Muscle of leg (tissue), 11 donors: Measurements from ENCODE around the gene TM9SF1. TPM values are rescaled to one million over a fixed set of nuclear protein-coding genes. Genes with fewer than 3 reads are reported as not detected.

Source experiments
- DNase-seq: peaks from one replicate; pipeline ENCODE4 v3.0.0; 2013
- H3K27ac ChIP-seq: one replicate; pipeline ENCODE4 v1.5.1; 2013; ENCODE audit warnings: mild to moderate bottlenecking, low read length, control low read depth
- H3K27me3 ChIP-seq: one replicate; pipeline ENCODE4 v1.6.1; 2013; ENCODE audit warnings: low read length; ENCODE audit not compliant: control insufficient read depth, insufficient read depth
- H3K36me3 ChIP-seq: one replicate; pipeline ENCODE4 v1.6.1; 2013; ENCODE audit warnings: low read length; ENCODE audit not compliant: control insufficient read depth, insufficient read depth
- H3K4me1 ChIP-seq: one replicate; pipeline ENCODE4 v1.6.1; 2013; ENCODE audit warnings: low read length; ENCODE audit not compliant: control insufficient read depth, insufficient read depth
- H3K4me3 ChIP-seq: one replicate; pipeline ENCODE4 v1.5.1; 2013; ENCODE audit warnings: low read length, control low read depth
- H3K9me3 ChIP-seq: replicated peaks from 2 replicates; pipeline ENCODE4 v1.6.1; 2013; ENCODE audit warnings: low read depth, low read length; ENCODE audit not compliant: control insufficient read depth
- whole genome bisulfite sequencing: methylation state at CpG from one replicate; pipeline ENCODE4 v1.1.5; 2013; ENCODE audit warnings: missing lambda C conversion rate; ENCODE audit not compliant: insufficient coverage; 5-methylcytosine and 5-hydroxymethylcytosine counted together
- polyA plus RNA-seq, 8 donors: library from polyadenylated mRNA; unstranded; fragments of 120-200 nt; gene quantifications; one replicate each; pipeline versions ENCODE4 v1.2.1 to v1.2.3, GENCODE V29; 2013; ENCODE audit warnings: inconsistent platforms in 1 of 8, low replicate concordance in 1 of 8; ENCODE audit not compliant: insufficient read length in 8 of 8, insufficient read depth in 1 of 8
- total RNA-seq: library from RNA; stranded (reverse); fragments of 120-200 nt; gene quantifications from one replicate; pipeline ENCODE4 v1.2.4, GENCODE V29; 2013

The TM9SF1 gene
- total and polyA plus RNA-seq, 9 donors: 14.7 to 29.6 (median 20.8) TPM

DNA sequence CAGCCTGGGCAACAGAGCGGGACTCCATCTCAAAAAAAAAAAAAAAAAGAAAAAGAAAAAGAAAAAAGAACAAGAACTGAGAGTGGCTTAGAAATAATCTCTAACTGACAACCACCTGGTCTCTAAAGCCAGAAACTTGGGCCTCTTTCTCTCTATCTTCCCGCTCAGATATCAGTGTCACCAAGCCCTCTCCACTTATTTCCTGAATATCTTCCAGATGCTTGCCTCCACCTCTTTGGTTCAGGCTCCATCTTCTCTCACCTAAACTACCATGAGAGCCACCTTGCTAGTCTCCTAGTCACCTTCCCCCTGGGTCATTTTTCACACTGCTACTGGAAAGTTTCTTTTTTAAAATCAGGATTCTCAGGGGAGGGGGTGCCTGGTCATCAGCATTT, 1.8 kb upstream of the TM9SF1 start:
- Histone ChIP-seq H3K36me3 (peaks cover 33% of the 10 kb centered on the region), H3K4me1 (peaks cover 14% of the 10 kb centered on the region), H3K27ac (no peak overlapping the region), H3K4me3 (no peak overlapping the region), H3K27me3 (no peaks in the 10 kb centered on the region), H3K9me3 (no peaks in the 10 kb centered on the region)
- 63% methylated on average over 1 of the region's 2 CpGs for WGBS
- DNase-seq: no peak

DNA sequence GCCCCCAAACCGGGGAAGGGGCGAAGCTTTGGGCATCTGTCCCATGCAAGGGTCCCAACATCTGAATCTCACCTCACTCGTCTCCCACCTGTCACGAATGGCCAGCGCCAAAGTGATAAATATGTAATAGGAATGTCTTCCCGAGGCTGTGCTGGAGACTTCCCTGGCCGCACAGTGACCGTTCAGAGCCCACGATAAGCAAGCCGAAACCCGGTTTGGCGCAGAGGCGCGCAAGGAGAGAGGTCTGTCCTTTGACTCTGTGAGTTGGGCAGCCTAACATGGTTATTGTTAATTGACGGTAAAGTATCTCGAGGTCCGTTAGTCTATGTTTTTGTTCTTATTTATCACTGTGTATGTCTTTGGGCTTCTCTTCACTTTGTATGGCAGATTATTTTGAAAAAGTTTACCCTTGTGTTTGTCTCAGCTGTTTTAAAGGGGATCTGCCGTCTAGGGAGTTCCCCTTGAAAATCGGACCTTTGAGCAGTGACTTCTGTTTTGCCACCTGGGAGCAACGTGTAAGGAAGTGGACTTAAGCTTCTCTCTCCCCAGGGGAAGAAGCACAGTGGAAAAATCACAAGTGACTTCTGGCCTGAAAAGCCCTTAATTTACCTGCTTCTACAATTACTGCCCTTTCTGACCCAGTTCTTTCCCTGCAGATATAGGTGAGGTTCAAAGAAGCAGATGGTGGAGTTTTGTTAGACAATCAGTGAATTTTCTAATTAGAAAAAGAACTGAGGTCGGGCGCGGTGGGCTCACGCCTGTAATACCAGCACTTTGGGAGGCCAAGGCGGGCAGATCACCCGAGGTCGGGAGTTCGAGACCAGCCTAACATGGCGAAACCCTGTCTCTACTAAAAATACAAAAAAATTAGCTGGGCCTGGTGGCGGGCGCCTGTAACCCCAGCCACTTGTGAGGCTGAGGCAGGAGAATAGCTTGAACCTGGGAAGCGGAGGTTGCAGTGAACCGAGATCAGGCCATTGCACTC, 1.1 kb upstream of the TM9SF1 start:
- Histone ChIP-seq H3K9me3 (no peaks in the 10 kb centered on the region), H3K4me1 (peaks cover 14% of the 10 kb centered on the region), H3K4me3 (peak overlapping the region; percentile 77), H3K36me3 (peaks cover 33% of the 10 kb centered on the region), H3K27ac (peak overlapping the region; percentile 93), H3K27me3 (no peaks in the 10 kb centered on the region)
- 11% methylated on average over 13 of the region's 33 CpGs for WGBS
- peak; percentile 53 for DNase-seq

GRCh38 chr14:24194873-24195185, 412 bp downstream of the TM9SF1 start:
- Histone ChIP-seq H3K4me1 (peaks cover 14% of the 10 kb centered on the region), H3K9me3 (no peaks in the 10 kb centered on the region), H3K4me3 (peak overlapping the region; percentile 77), H3K27me3 (no peaks in the 10 kb centered on the region), H3K27ac (peak overlapping the region; percentile 93), H3K36me3 (peaks cover 39% of the 10 kb centered on the region)
- WGBS: 56% methylated on average over 8 of the region's 8 CpGs
- DNase-seq: no peak

- Histone ChIP-seq H3K9me3 (no peaks in the 10 kb centered on the region), H3K4me3 (peak overlapping the region; percentile 77), H3K36me3 (peaks cover 37% of the 10 kb centered on the region), H3K4me1 (peaks cover 14% of the 10 kb centered on the region), H3K27ac (peak overlapping the region; percentile 93), H3K27me3 (no peaks in the 10 kb centered on the region)
- 75% methylated on average over 2 of the region's 7 CpGs for WGBS
- no peak for DNase-seq
These were observed 912 bp downstream of the TM9SF1 start for GRCh38 chr14:24194186-24194872.

GRCh38 chr14:24192933-24193332, 2.3 kb downstream of the TM9SF1 start:
- 89% methylated on average over 12 of the region's 15 CpGs for WGBS
- H3K4me1 ChIP-seq: peaks cover 20% of the 10 kb centered on the region

DNA sequence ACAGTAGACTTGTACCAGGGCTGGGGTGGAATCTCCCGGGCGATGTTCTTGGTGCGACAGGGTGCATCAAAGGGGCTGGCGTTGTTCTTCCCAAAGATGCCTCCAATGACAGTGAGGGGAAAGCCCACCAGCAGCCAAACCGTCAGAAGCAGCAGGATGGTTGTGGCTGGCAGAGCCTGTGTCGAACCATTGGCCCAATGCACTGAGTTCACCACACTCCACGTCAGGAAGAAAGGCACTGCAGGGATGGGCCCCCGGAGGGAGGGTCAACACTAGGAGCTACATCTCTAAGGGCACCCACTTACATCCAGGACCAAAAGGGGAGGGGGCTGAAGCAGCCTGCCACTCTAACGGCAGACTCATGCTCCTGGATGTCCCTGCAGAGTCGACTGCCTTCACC, 4.8 kb downstream of the TM9SF1 start:
- DNase-seq: no peak
- Histone ChIP-seq H3K4me1 (peaks cover 23% of the 10 kb centered on the region), H3K9me3 (no peaks in the 10 kb centered on the region), H3K27ac (no peak overlapping the region), H3K27me3 (no peaks in the 10 kb centered on the region), H3K36me3 (peaks cover 51% of the 10 kb centered on the region), H3K4me3 (no peak overlapping the region)
- WGBS: 95% methylated on average over 6 of the region's 10 CpGs

More at GRCh38 chr14:24192933-24193332, 2.3 kb downstream of the TM9SF1 start:
- Histone ChIP-seq H3K27ac (no peak overlapping the region), H3K27me3 (no peaks in the 10 kb centered on the region), H3K36me3 (peaks cover 31% of the 10 kb centered on the region), H3K4me3 (no peak overlapping the region), H3K9me3 (no peaks in the 10 kb centered on the region)
- DNase-seq: no peak

DNA sequence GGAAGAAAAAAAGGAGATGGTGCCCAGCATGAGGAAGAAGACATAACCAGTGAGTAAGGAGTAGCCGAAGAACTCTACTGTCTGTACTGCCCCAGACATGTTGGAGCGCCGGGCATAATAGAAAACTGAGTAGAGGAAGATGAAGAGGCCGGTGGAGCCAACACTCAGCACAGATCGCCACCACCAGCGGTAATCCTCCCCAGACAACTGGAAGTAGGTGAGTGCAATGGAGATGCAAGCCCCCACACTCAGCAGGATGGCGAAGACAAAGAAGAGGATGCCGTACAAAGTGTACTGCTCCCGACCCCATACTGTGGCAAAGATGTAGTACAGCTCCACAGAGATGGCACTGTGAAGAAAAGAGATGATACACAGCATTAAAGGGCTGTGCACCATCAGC, 5.8 kb downstream of the TM9SF1 start:
- Histone ChIP-seq H3K27ac (no peak overlapping the region), H3K9me3 (no peaks in the 10 kb centered on the region), H3K4me3 (no peak overlapping the region), H3K36me3 (peaks cover 60% of the 10 kb centered on the region), H3K27me3 (no peaks in the 10 kb centered on the region), H3K4me1 (peaks cover 17% of the 10 kb centered on the region)
- WGBS: 100% methylated on average over 5 of the region's 9 CpGs
- no peak for DNase-seq

DNA sequence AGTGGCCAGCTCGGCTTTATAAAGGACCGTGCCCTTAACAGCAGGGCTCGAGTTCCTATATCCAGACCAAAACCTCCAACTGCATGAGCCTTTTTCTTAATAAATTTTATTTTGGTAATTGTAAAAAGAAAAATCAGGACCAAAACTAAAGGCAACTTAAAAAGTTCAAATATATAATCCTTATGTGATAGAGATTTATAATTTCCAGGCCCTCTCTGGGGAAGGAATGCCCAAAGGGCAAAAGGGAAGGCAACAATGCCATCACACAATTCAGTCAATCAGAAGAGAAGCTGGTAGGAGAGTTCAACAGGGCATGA, 6.2 kb downstream of the TM9SF1 start:
- DNase-seq: no peak
- no peaks in the 10 kb centered on the region for H3K9me3 ChIP-seq
- H3K36me3 ChIP-seq: peaks cover 63% of the 10 kb centered on the region
- peaks cover 16% of the 10 kb centered on the region for H3K4me1 ChIP-seq
- WGBS: 0% methylated on average over 1 of the region's 3 CpGs
- peak overlapping the region; percentile 32 for H3K27ac ChIP-seq
- peak overlapping the region; percentile 79 for H3K4me3 ChIP-seq
- H3K27me3 ChIP-seq: no peaks in the 10 kb centered on the region

DNA sequence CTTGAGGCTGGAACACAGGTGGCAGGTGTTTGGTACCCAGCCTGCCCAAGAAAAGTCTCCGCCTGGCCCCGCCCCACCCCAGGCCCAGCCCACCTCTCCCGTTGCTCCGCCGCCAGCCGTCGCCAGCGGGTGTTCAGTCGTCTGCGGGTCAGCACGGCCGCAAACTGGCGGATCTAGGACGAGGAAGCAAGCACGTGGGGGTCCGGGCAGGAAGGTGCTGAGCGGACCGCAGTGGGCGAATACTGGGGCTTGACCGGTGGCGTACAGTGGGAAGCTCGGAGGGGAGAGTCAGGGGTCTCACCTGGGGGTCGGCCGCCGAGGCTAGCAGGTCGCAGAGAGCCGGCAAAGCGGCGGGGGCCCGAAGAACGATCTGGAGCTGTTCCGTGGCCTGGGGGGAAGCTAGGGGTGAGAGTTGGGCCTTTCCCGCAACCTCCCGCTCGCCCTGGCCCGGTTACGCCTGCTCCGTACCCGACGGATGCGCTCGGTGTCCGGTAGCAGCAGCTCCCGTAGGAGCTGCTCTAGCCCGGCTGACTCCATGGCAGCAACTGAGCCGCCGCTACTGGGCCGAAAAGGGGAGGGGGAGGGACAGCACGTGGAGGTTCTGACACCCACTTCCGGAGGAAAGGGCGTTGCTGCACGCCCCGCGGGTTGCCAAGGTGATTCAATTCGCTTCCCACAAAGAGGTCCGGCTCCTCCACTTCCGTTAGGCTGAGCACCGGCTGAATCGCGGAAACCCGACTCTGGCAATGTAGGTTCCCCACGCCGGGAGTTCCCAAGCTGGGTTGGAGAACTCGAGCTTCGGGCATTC, 6.8 kb downstream of the TM9SF1 start, which contains the start of gene IPO4:
IPO4 (minus strand) TSS at position 566 of the 808 bp plus-strand sequence; CDS start at position 537, 29 bp downstream.
- H3K4me1 ChIP-seq: peaks cover 16% of the 10 kb centered on the region
- peak within 1 kb of the TSS; percentile 60 for H3K27ac ChIP-seq
- H3K9me3 ChIP-seq: no peaks in the 10 kb centered on the region
- H3K4me3 ChIP-seq: peak within 1 kb of the TSS; percentile 79
- WGBS: under 1% methylated on average over 62 of the region's 65 CpGs
- peaks cover 67% of the 10 kb centered on the region for H3K36me3 ChIP-seq
- no peaks in the 10 kb centered on the region for H3K27me3 ChIP-seq
- peak; percentile 99 for DNase-seq

- Histone ChIP-seq H3K27ac (no peak overlapping the region), H3K4me1 (peaks cover 16% of the 10 kb centered on the region), H3K9me3 (no peaks in the 10 kb centered on the region), H3K27me3 (no peaks in the 10 kb centered on the region), H3K4me3 (peak overlapping the region; percentile 79), H3K36me3 (peaks cover 69% of the 10 kb centered on the region)
- no peak for DNase-seq
- 88% methylated on average over 1 of the region's 2 CpGs for WGBS
These were observed 7.7 kb downstream of the TM9SF1 start for GRCh38 chr14:24187539-24187915.
